ENCODE data around the gene HSPBAP1. TPM values are rescaled to one million over a fixed set of nuclear protein-coding genes. Genes with fewer than 3 reads are reported as not detected.

Gene HSPBAP1
- polyA plus RNA-seq, 4 donors = 4.5 to 19.5 (median 8.1) TPM

GRCh38 chr3:122794779-122795673 is 1.4 kb upstream of the HSPBAP1 start, which contains the start of gene SLC49A4:
Gene SLC49A4, plus strand, starts transcription at chr3:122795069. Its CDS starts 124 bp downstream, at chr3:122795193.
- H3K27me3 ChIP-seq (ENCODE audit: control insufficient read depth in 3 of 3, insufficient read depth in 3 of 3, low read length in 3 of 3) = no peaks in the 10 kb centered on the region
- H3K9me3 ChIP-seq (ENCODE audit: control insufficient read depth in 2 of 2, insufficient read depth in 1 of 2, low read depth in 1 of 2, low read length in 1 of 2) = no peaks in the 10 kb centered on the region
- no peak for FAIRE-seq
- peak within 1 kb of the TSS; percentile 66 to 99 (median 76) for H3K27ac ChIP-seq (ENCODE audit: low read depth in 1 of 3, low read length in 2 of 3)
- 0 to 2% (median 1%) methylated on average over 65 to 84 of the region's 84 CpGs for WGBS, 3 donors
- H3K4me1 ChIP-seq (ENCODE audit: control insufficient read depth in 3 of 3, insufficient read depth in 2 of 3, low read depth in 1 of 3, low read length in 2 of 3) = peaks cover 0 to 11% (median 8%) of the 10 kb centered on the region in 3 donors
- H3K36me3 ChIP-seq (ENCODE audit: control insufficient read depth in 3 of 3, insufficient read depth in 2 of 3, low read depth in 1 of 3, low read length in 3 of 3) = peaks cover 0 to 3% (median 0%) of the 10 kb centered on the region in 3 donors
- peak within 1 kb of the TSS; percentile 46 to 95 (median 70) for H3K4me3 ChIP-seq (ENCODE audit: low read depth in 1 of 3, low read length in 3 of 3)
- peak; percentile 76 to 92 for DNase-seq

GRCh38 chr3:122794483-122794778 is 800 bp upstream of the HSPBAP1 start:
- peaks cover 0 to 3% (median 0%) of the 10 kb centered on the region in 3 donors for H3K36me3 ChIP-seq (ENCODE audit: control insufficient read depth in 3 of 3, insufficient read depth in 2 of 3, low read depth in 1 of 3, low read length in 3 of 3)
- DNase-seq (no peak), FAIRE-seq (no peak)
- peak overlapping the region; percentile 46 to 95 (median 70) for H3K4me3 ChIP-seq (ENCODE audit: low read depth in 1 of 3, low read length in 3 of 3)
- 1% methylated on average over 6 of the region's 6 CpGs for WGBS, 3 donors
- peak overlapping the region; percentile 66 to 99 (median 76) for H3K27ac ChIP-seq (ENCODE audit: low read depth in 1 of 3, low read length in 2 of 3)
- peaks cover 0 to 11% (median 8%) of the 10 kb centered on the region in 3 donors for H3K4me1 ChIP-seq (ENCODE audit: control insufficient read depth in 3 of 3, insufficient read depth in 2 of 3, low read depth in 1 of 3, low read length in 2 of 3)
- no peaks in the 10 kb centered on the region for H3K27me3 ChIP-seq (ENCODE audit: control insufficient read depth in 3 of 3, insufficient read depth in 3 of 3, low read length in 3 of 3)
- H3K9me3 ChIP-seq (ENCODE audit: control insufficient read depth in 2 of 2, insufficient read depth in 1 of 2, low read depth in 1 of 2, low read length in 1 of 2) = no peaks in the 10 kb centered on the region

GRCh38 chr3:122789585-122790273 is 3.9 kb downstream of the HSPBAP1 start:
- no peaks in the 10 kb centered on the region for H3K36me3 ChIP-seq (ENCODE audit: control insufficient read depth in 3 of 3, insufficient read depth in 2 of 3, low read depth in 1 of 3, low read length in 3 of 3)
- no peak overlapping the region for H3K27ac ChIP-seq (ENCODE audit: low read depth in 1 of 3, low read length in 2 of 3)
- H3K27me3 ChIP-seq (ENCODE audit: control insufficient read depth in 3 of 3, insufficient read depth in 3 of 3, low read length in 3 of 3) = no peaks in the 10 kb centered on the region
- no peak for DNase-seq
- no peak overlapping the region for H3K4me3 ChIP-seq (ENCODE audit: low read depth in 1 of 3, low read length in 3 of 3)
- H3K4me1 ChIP-seq (ENCODE audit: control insufficient read depth in 3 of 3, insufficient read depth in 2 of 3, low read depth in 1 of 3, low read length in 2 of 3) = peaks cover 0 to 19% (median 6%) of the 10 kb centered on the region in 3 donors
- WGBS, 3 donors = 83 to 91% (median 89%) methylated on average over 11 of the region's 11 CpGs
- no peak for FAIRE-seq
- no peaks in the 10 kb centered on the region for H3K9me3 ChIP-seq (ENCODE audit: control insufficient read depth in 2 of 2, insufficient read depth in 1 of 2, low read depth in 1 of 2, low read length in 1 of 2)

GRCh38 chr3:122787872-122788271 is 5.8 kb downstream of the HSPBAP1 start:
- H3K4me3 ChIP-seq (ENCODE audit: low read depth in 1 of 3, low read length in 3 of 3) = no peak overlapping the region
- peak overlapping the region in 1 of 3 donors; percentile 12 for H3K27ac ChIP-seq (ENCODE audit: low read depth in 1 of 3, low read length in 2 of 3)
- peaks cover 0 to 19% (median 4%) of the 10 kb centered on the region in 3 donors for H3K4me1 ChIP-seq (ENCODE audit: control insufficient read depth in 3 of 3, insufficient read depth in 2 of 3, low read depth in 1 of 3, low read length in 2 of 3)
- FAIRE-seq (no peak), DNase-seq (no peak)
- H3K9me3 ChIP-seq (ENCODE audit: control insufficient read depth in 2 of 2, insufficient read depth in 1 of 2, low read depth in 1 of 2, low read length in 1 of 2) = no peaks in the 10 kb centered on the region
- H3K36me3 ChIP-seq (ENCODE audit: control insufficient read depth in 3 of 3, insufficient read depth in 2 of 3, low read depth in 1 of 3, low read length in 3 of 3) = no peaks in the 10 kb centered on the region
- 47 to 68% (median 53%) methylated on average over 2 of the region's 2 CpGs for WGBS, 3 donors
- no peaks in the 10 kb centered on the region for H3K27me3 ChIP-seq (ENCODE audit: control insufficient read depth in 3 of 3, insufficient read depth in 3 of 3, low read length in 3 of 3)

- WGBS, 3 donors = 21 to 68% (median 46%) methylated on average over 1 of the region's 1 CpG
- H3K27ac ChIP-seq (ENCODE audit: low read depth in 1 of 3, low read length in 2 of 3) = peak overlapping the region in 1 of 3 donors; percentile 55
- no peak for FAIRE-seq
Measured at GRCh38 chr3:122786066-122786465, 7.6 kb downstream of the HSPBAP1 start.

GRCh38 chr3:122785231-122785630 is 8.4 kb downstream of the HSPBAP1 start:
- 84 to 89% (median 88%) methylated on average over 1 of the region's 1 CpG for WGBS, 3 donors
- Histone ChIP-seq H3K9me3 (ENCODE audit: control insufficient read depth in 2 of 2, insufficient read depth in 1 of 2, low read depth in 1 of 2, low read length in 1 of 2) (no peaks in the 10 kb centered on the region), H3K27me3 (ENCODE audit: control insufficient read depth in 3 of 3, insufficient read depth in 3 of 3, low read length in 3 of 3) (no peaks in the 10 kb centered on the region), H3K27ac (ENCODE audit: low read depth in 1 of 3, low read length in 2 of 3) (peak overlapping the region in 1 of 3 donors; percentile 30), H3K36me3 (ENCODE audit: control insufficient read depth in 3 of 3, insufficient read depth in 2 of 3, low read depth in 1 of 3, low read length in 3 of 3) (no peaks in the 10 kb centered on the region), H3K4me1 (ENCODE audit: control insufficient read depth in 3 of 3, insufficient read depth in 2 of 3, low read depth in 1 of 3, low read length in 2 of 3) (peaks cover 0 to 16% (median 0%) of the 10 kb centered on the region in 3 donors), H3K4me3 (ENCODE audit: low read depth in 1 of 3, low read length in 3 of 3) (no peak overlapping the region)
- DNase-seq = no peak
- FAIRE-seq = no peak

More at GRCh38 chr3:122786066-122786465, 7.6 kb downstream of the HSPBAP1 start:
- H3K4me3 ChIP-seq (ENCODE audit: low read depth in 1 of 3, low read length in 3 of 3) = no peak overlapping the region
- peaks cover 0 to 16% (median 0%) of the 10 kb centered on the region in 3 donors for H3K4me1 ChIP-seq (ENCODE audit: control insufficient read depth in 3 of 3, insufficient read depth in 2 of 3, low read depth in 1 of 3, low read length in 2 of 3)
- no peaks in the 10 kb centered on the region for H3K9me3 ChIP-seq (ENCODE audit: control insufficient read depth in 2 of 2, insufficient read depth in 1 of 2, low read depth in 1 of 2, low read length in 1 of 2)
- no peaks in the 10 kb centered on the region for H3K27me3 ChIP-seq (ENCODE audit: control insufficient read depth in 3 of 3, insufficient read depth in 3 of 3, low read length in 3 of 3)
- peak; percentile 43 to 63 for DNase-seq
- no peaks in the 10 kb centered on the region for H3K36me3 ChIP-seq (ENCODE audit: control insufficient read depth in 3 of 3, insufficient read depth in 2 of 3, low read depth in 1 of 3, low read length in 3 of 3)

- H3K4me3 ChIP-seq (ENCODE audit: low read depth in 1 of 3, low read length in 3 of 3) = no peak overlapping the region
- no peaks in the 10 kb centered on the region for H3K27me3 ChIP-seq (ENCODE audit: control insufficient read depth in 3 of 3, insufficient read depth in 3 of 3, low read length in 3 of 3)
- DNase-seq (peak in 1 of 2 donors; percentile 19), FAIRE-seq (no peak)
- WGBS, 3 donors = 93 to 97% (median 97%) methylated on average over 1 of the region's 1 CpG
- H3K36me3 ChIP-seq (ENCODE audit: control insufficient read depth in 3 of 3, insufficient read depth in 2 of 3, low read depth in 1 of 3, low read length in 3 of 3) = no peaks in the 10 kb centered on the region
- H3K9me3 ChIP-seq (ENCODE audit: control insufficient read depth in 2 of 2, insufficient read depth in 1 of 2, low read depth in 1 of 2, low read length in 1 of 2) = no peaks in the 10 kb centered on the region
- H3K27ac ChIP-seq (ENCODE audit: low read depth in 1 of 3, low read length in 2 of 3) = no peak overlapping the region
- H3K4me1 ChIP-seq (ENCODE audit: control insufficient read depth in 3 of 3, insufficient read depth in 2 of 3, low read depth in 1 of 3, low read length in 2 of 3) = peaks cover 0 to 16% (median 0%) of the 10 kb centered on the region in 3 donors
Measured at GRCh38 chr3:122784436-122784835, 9.2 kb downstream of the HSPBAP1 start.

- 95 to 100% (median 98%) methylated on average over 1 of the region's 1 CpG for WGBS, 3 donors
- no peak for FAIRE-seq
- Histone ChIP-seq H3K4me1 (ENCODE audit: control insufficient read depth in 3 of 3, insufficient read depth in 2 of 3, low read depth in 1 of 3, low read length in 2 of 3) (peaks cover 0 to 9% (median 0%) of the 10 kb centered on the region in 3 donors), H3K4me3 (ENCODE audit: low read depth in 1 of 3, low read length in 3 of 3) (no peak overlapping the region), H3K27me3 (ENCODE audit: control insufficient read depth in 3 of 3, insufficient read depth in 3 of 3, low read length in 3 of 3) (no peaks in the 10 kb centered on the region), H3K27ac (ENCODE audit: low read depth in 1 of 3, low read length in 2 of 3) (no peak overlapping the region), H3K36me3 (ENCODE audit: control insufficient read depth in 3 of 3, insufficient read depth in 2 of 3, low read depth in 1 of 3, low read length in 3 of 3) (no peaks in the 10 kb centered on the region), H3K9me3 (ENCODE audit: control insufficient read depth in 2 of 2, insufficient read depth in 1 of 2, low read depth in 1 of 2, low read length in 1 of 2) (no peaks in the 10 kb centered on the region)
- DNase-seq = no peak
Measured at GRCh38 chr3:122782804-122783203, 10.8 kb downstream of the HSPBAP1 start.
